Tibial artery (tissue), 4 donors: Measurements from ENCODE around the gene IL1RL1.
A peak's percentile ranks its signal among the peaks of the same experiment; 100 is the strongest.

Experiments
- DNase-seq, 2 donors: peaks; one replicate each; pipeline ENCODE4 v3.0.0-alpha.2; 2019
- H3K27ac ChIP-seq, 2 donors: fragments of 200-600 bp; sonication (generic) in 1 of 2; 1 replicate in 1 of 2; 2 replicates in 1 of 2; pipeline ENCODE4 v1.5.1; 2018 to 2019; ENCODE audit warnings: mild to moderate bottlenecking in 1 of 2
- H3K27me3 ChIP-seq, 2 donors: fragments of 200-600 bp; sonication (generic) in 1 of 2; one replicate each; pipeline versions ENCODE4 v1.5.1 to v1.6.0; 2016 to 2019
- H3K36me3 ChIP-seq, 3 donors: fragments of 200-600 bp; sonication (generic) in 2 of 3; one replicate each; pipeline ENCODE4 v1.5.1; 2016 to 2019; ENCODE audit warnings: mild to moderate bottlenecking in 2 of 3
- H3K4me1 ChIP-seq, 4 donors: fragments of 200-600 bp; sonication (generic) in 2 of 4; 1 replicate in 3 of 4; 2 replicates in 1 of 4; pipeline ENCODE4 v1.5.1; 2016 to 2019
- H3K4me3 ChIP-seq, 2 donors: fragments of 200-600 bp; sonication (generic) in 1 of 2; 1 replicate in 1 of 2; 2 replicates in 1 of 2; pipeline ENCODE4 v1.5.1; 2018 to 2019; ENCODE audit warnings: mild to moderate bottlenecking in 2 of 2
- H3K9me3 ChIP-seq, 3 donors: fragments of 200-600 bp; sonication (generic) in 1 of 3; one replicate each; pipeline ENCODE4 v1.5.1; 2016 to 2019
- CTCF ChIP-seq, 2 experiments: fragments of 200-600 bp in 1 of 2; fragments of 450-650 bp in 1 of 2; IDR thresholded peaks; one replicate each; pipeline ENCODE4 v1.5.1; 2017 to 2019; ENCODE audit warnings: antibody characterized with exemption in 2 of 2, mild to moderate bottlenecking in 1 of 2, moderate library complexity in 1 of 2
- intact Hi-C: fragments of 100-400 bp; cut with DNase I; formaldehyde crosslinking; loops from one replicate; pipeline ENCODE4 v1.15.0; 2023; ENCODE audit warnings: low total_unique reads

Gene IL1RL1

GRCh38 chr2:102285368-102285767, 26.0 kb upstream of the IL1RL1 start:
- Histone ChIP-seq H3K4me1 (no peaks in the 10 kb centered on the region), H3K27me3 (no peaks in the 10 kb centered on the region)
- TF ChIP-seq CTCF (IDR thresholded peaks at IDR 0.05) = no peak

GRCh38 chr2:102286041-102286440, 25.3 kb upstream of the IL1RL1 start:
- no peak for DNase-seq
- H3K9me3 ChIP-seq = no peaks in the 10 kb centered on the region
- H3K27me3 ChIP-seq = no peaks in the 10 kb centered on the region
- TF ChIP-seq CTCF (IDR thresholded peaks at IDR 0.05) = no peak
- H3K4me1 ChIP-seq = no peaks in the 10 kb centered on the region
- intact Hi-C loops = no loop called here
- no peak overlapping the region for H3K4me3 ChIP-seq
- no peak overlapping the region for H3K27ac ChIP-seq
- no peaks in the 10 kb centered on the region for H3K36me3 ChIP-seq

More at GRCh38 chr2:102285368-102285767, 26.0 kb upstream of the IL1RL1 start:
- Histone ChIP-seq H3K27ac (no peak overlapping the region), H3K9me3 (no peaks in the 10 kb centered on the region), H3K36me3 (no peaks in the 10 kb centered on the region), H3K4me3 (no peak overlapping the region)
- intact Hi-C loops = no loop called here
- no peak for DNase-seq

GRCh38 chr2:102289129-102289528, 22.2 kb upstream of the IL1RL1 start:
- H3K9me3 ChIP-seq = no peaks in the 10 kb centered on the region
- no peaks in the 10 kb centered on the region for H3K27me3 ChIP-seq
- no peak for TF ChIP-seq CTCF (IDR thresholded peaks at IDR 0.05)
- no peaks in the 10 kb centered on the region for H3K4me1 ChIP-seq
- no peak overlapping the region for H3K27ac ChIP-seq
- no peak for DNase-seq
- intact Hi-C loops = no loop called here
- no peak overlapping the region for H3K4me3 ChIP-seq
- H3K36me3 ChIP-seq = no peaks in the 10 kb centered on the region

GRCh38 chr2:102290594-102290993, 20.8 kb upstream of the IL1RL1 start:
- no peaks in the 10 kb centered on the region for H3K9me3 ChIP-seq
- H3K4me3 ChIP-seq = no peak overlapping the region
- TF ChIP-seq CTCF (IDR thresholded peaks at IDR 0.05) = no peak
- no peak overlapping the region for H3K27ac ChIP-seq
- no peaks in the 10 kb centered on the region for H3K36me3 ChIP-seq
- intact Hi-C loops = no loop called here
- H3K27me3 ChIP-seq = no peaks in the 10 kb centered on the region
- H3K4me1 ChIP-seq = no peaks in the 10 kb centered on the region
- DNase-seq = no peak

- Histone ChIP-seq H3K27me3 (no peaks in the 10 kb centered on the region), H3K4me3 (no peak overlapping the region), H3K4me1 (no peaks in the 10 kb centered on the region), H3K9me3 (no peaks in the 10 kb centered on the region), H3K27ac (no peak overlapping the region), H3K36me3 (no peaks in the 10 kb centered on the region)
- TF ChIP-seq CTCF (IDR thresholded peaks at IDR 0.05) = no peak
- intact Hi-C loops = no loop called here
- peak in 1 of 2 donors; percentile 36 for DNase-seq
These were observed 19.9 kb upstream of the IL1RL1 start for GRCh38 chr2:102291319-102292075.
